Astrocyte (in vitro differentiated cells and primary cell): ENCODE measurements around the gene ALG6.

ENCODE experiments used
- EZH2 ChIP-seq: IDR thresholded peaks from 2 replicates; pipeline ENCODE4 v1.6.1; 2012; ENCODE audit warnings: mild to moderate bottlenecking, low read length, inconsistent platforms; ENCODE audit not compliant: insufficient read depth
- TF ChIP-seq, protein P1 (sequence below): IDR thresholded peaks from 2 replicates; pipeline ENCODE4 v1.5.1; 2011; ENCODE audit warnings: low read depth, mild to moderate bottlenecking, inconsistent platforms, low read length, moderate library complexity; ENCODE audit not compliant: insufficient read depth

DNA sequence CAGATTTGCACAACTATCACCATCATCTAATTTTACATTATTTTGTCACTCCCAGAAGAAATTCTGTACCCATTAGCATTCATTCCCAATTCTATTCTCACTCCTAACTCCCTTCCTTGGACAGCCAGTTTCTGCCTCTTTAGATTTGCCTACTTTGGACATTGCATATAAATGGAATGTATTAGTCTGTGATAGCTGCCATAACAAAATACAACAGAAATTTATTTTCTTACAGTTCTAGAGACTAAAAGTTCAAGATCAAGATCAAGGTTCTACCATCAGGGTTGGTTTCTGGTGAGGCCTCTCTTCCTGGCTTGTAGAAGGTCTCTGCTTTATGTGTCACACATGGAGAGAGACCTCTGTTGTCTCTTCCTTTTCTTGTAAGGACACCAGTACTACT, 61.9 kb downstream of the ALG6 start:
- TF ChIP-seq, protein P1, sequence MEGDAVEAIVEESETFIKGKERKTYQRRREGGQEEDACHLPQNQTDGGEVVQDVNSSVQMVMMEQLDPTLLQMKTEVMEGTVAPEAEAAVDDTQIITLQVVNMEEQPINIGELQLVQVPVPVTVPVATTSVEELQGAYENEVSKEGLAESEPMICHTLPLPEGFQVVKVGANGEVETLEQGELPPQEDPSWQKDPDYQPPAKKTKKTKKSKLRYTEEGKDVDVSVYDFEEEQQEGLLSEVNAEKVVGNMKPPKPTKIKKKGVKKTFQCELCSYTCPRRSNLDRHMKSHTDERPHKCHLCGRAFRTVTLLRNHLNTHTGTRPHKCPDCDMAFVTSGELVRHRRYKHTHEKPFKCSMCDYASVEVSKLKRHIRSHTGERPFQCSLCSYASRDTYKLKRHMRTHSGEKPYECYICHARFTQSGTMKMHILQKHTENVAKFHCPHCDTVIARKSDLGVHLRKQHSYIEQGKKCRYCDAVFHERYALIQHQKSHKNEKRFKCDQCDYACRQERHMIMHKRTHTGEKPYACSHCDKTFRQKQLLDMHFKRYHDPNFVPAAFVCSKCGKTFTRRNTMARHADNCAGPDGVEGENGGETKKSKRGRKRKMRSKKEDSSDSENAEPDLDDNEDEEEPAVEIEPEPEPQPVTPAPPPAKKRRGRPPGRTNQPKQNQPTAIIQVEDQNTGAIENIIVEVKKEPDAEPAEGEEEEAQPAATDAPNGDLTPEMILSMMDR: no peak
- no peak for TF ChIP-seq EZH2
